Uterus (tissue), 4 donors: ENCODE measurements around the gene ALPI. TPM values are rescaled to one million over a fixed set of nuclear protein-coding genes. Genes with fewer than 3 reads are reported as not detected.

ENCODE experiments used
- DNase-seq, 2 donors: peaks; one replicate each; pipeline ENCODE4 v3.0.0-alpha.2; 2019 to 2020
- H3K27ac ChIP-seq, 2 donors: fragments of 200-600 bp; sonication (generic); 1 replicate in 1 of 2; 2 replicates in 1 of 2; pipeline ENCODE4 v1.5.1; 2016 to 2018
- H3K27me3 ChIP-seq, 2 donors: fragments of 200-600 bp; sonication (generic); one replicate each; pipeline ENCODE4 v1.5.1; 2018 to 2019; ENCODE audit warnings: control low read depth in 1 of 2
- H3K36me3 ChIP-seq, 2 donors: fragments of 200-600 bp; sonication (generic); one replicate each; pipeline ENCODE4 v1.5.1; 2019; ENCODE audit warnings: control low read depth in 1 of 2
- H3K4me1 ChIP-seq, 2 donors: fragments of 200-600 bp; sonication (generic); one replicate each; pipeline ENCODE4 v1.5.1; 2018 to 2019; ENCODE audit warnings: control low read depth in 1 of 2
- H3K4me3 ChIP-seq, 2 donors: fragments of 200-600 bp; sonication (generic); 1 replicate in 1 of 2; 2 replicates in 1 of 2; pipeline ENCODE4 v1.5.1; 2018 to 2019; ENCODE audit warnings: mild to moderate bottlenecking in 1 of 2
- H3K9me3 ChIP-seq, 2 donors: fragments of 200-600 bp; sonication (generic); one replicate each; pipeline ENCODE4 v1.5.1; 2019; ENCODE audit warnings: control low read depth in 1 of 2
- POLR2A ChIP-seq, 2 donors: fragments of 450-650 bp; IDR thresholded peaks; one replicate each; pipeline ENCODE4 v1.6.1; 2016; ENCODE audit warnings: antibody characterized with exemption in 2 of 2, mild to moderate bottlenecking in 1 of 2, moderate library complexity in 1 of 2
- intact Hi-C: fragments of 100-400 bp; cut with DNase I; formaldehyde crosslinking; loops from one replicate; pipeline ENCODE4 v1.15.1; 2023; ENCODE audit warnings: low total_unique reads
- total RNA-seq, 4 donors: library from RNA; depleted of rRNA in 3 of 4; stranded (reverse); fragments of >200 nt in 3 of 4; gene quantifications; one replicate each; pipeline versions ENCODE4 v1.1.0 to v1.2.4, GENCODE V29; 2014 to 2023
- TF ChIP-seq, protein P1 (sequence below), 4 experiments: fragments of 200-600 bp in 2 of 4; fragments of 450-650 bp in 2 of 4; sonication (generic) in 2 of 4; IDR thresholded peaks; one replicate each; pipeline ENCODE4 v1.5.1; 2016 to 2019; ENCODE audit warnings: antibody characterized with exemption in 4 of 4, mild to moderate bottlenecking in 2 of 4, moderate library complexity in 1 of 4
- donor health status: DM: yes; HTN: yes; CAD: no.

Gene ALPI
- total RNA-seq, 4 donors from 2014 or later: not detected

DNA sequence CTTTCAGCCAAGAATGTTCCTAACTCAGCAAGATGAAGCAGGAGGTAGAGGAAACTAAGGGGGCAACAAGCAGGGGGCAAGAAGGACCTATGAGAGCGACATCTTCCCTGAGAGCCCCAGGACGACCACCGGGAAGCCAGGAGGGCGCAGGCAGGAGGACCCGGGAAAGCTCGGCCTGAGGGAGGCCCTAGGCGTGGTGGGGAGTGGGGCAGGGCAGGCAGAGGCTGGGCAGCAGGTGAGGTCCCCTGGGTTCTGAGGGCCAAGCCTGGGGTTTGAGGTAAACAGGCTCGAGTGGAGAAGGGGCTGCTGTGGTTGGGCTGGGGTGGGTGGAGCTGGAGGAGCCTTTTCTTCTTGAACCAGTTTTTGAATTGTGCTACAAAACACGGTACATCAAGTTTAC is 1.3 kb upstream of the ALPI start:
- no peak for DNase-seq
- H3K27me3 ChIP-seq: no peaks in the 10 kb centered on the region
- intact Hi-C loops: no loop called here
- H3K36me3 ChIP-seq: no peaks in the 10 kb centered on the region
- no peaks in the 10 kb centered on the region for H3K4me1 ChIP-seq
- TF ChIP-seq, protein P1, sequence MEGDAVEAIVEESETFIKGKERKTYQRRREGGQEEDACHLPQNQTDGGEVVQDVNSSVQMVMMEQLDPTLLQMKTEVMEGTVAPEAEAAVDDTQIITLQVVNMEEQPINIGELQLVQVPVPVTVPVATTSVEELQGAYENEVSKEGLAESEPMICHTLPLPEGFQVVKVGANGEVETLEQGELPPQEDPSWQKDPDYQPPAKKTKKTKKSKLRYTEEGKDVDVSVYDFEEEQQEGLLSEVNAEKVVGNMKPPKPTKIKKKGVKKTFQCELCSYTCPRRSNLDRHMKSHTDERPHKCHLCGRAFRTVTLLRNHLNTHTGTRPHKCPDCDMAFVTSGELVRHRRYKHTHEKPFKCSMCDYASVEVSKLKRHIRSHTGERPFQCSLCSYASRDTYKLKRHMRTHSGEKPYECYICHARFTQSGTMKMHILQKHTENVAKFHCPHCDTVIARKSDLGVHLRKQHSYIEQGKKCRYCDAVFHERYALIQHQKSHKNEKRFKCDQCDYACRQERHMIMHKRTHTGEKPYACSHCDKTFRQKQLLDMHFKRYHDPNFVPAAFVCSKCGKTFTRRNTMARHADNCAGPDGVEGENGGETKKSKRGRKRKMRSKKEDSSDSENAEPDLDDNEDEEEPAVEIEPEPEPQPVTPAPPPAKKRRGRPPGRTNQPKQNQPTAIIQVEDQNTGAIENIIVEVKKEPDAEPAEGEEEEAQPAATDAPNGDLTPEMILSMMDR (IDR thresholded peaks at IDR 0.05): no peak
- no peak for TF ChIP-seq POLR2A (IDR thresholded peaks at IDR 0.05)
- H3K27ac ChIP-seq: no peak overlapping the region
- no peaks in the 10 kb centered on the region for H3K9me3 ChIP-seq
- H3K4me3 ChIP-seq: no peak overlapping the region

DNA sequence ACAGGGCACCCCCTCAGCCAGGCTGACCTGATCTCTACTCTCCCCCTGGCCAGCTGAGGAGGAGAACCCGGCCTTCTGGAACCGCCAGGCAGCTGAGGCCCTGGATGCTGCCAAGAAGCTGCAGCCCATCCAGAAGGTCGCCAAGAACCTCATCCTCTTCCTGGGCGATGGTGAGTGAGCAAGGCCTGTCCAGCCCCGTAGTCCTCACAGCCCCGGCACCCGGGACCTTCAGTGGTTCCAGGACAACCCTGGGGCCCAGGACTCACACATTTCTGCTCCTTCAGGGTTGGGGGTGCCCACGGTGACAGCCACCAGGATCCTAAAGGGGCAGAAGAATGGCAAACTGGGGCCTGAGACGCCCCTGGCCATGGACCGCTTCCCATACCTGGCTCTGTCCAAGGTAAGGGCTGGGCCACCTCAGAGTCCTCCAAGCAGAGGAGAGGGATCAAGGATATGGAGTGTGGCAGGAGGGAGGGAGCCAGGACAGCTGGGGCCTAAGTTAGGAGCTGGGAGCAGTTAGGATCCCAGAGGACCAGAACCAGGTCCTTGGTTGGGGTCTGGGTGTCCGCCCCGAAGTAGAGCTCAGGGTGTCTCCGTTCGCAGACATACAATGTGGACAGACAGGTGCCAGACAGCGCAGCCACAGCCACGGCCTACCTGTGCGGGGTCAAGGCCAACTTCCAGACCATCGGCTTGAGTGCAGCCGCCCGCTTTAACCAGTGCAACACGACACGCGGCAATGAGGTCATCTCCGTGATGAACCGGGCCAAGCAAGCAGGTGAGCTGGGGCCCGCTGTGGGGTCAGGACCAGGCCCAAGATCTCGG is 555 bp downstream of the ALPI start:
- intact Hi-C loops: no loop called here
- Histone ChIP-seq H3K27me3 (no peaks in the 10 kb centered on the region), H3K4me1 (no peaks in the 10 kb centered on the region), H3K4me3 (no peak overlapping the region), H3K9me3 (no peaks in the 10 kb centered on the region), H3K36me3 (no peaks in the 10 kb centered on the region), H3K27ac (no peak overlapping the region)
- DNase-seq: no peak
- TF ChIP-seq POLR2A (IDR thresholded peaks at IDR 0.05): no peak
- TF ChIP-seq, protein P1 (IDR thresholded peaks at IDR 0.05): no peak

DNA sequence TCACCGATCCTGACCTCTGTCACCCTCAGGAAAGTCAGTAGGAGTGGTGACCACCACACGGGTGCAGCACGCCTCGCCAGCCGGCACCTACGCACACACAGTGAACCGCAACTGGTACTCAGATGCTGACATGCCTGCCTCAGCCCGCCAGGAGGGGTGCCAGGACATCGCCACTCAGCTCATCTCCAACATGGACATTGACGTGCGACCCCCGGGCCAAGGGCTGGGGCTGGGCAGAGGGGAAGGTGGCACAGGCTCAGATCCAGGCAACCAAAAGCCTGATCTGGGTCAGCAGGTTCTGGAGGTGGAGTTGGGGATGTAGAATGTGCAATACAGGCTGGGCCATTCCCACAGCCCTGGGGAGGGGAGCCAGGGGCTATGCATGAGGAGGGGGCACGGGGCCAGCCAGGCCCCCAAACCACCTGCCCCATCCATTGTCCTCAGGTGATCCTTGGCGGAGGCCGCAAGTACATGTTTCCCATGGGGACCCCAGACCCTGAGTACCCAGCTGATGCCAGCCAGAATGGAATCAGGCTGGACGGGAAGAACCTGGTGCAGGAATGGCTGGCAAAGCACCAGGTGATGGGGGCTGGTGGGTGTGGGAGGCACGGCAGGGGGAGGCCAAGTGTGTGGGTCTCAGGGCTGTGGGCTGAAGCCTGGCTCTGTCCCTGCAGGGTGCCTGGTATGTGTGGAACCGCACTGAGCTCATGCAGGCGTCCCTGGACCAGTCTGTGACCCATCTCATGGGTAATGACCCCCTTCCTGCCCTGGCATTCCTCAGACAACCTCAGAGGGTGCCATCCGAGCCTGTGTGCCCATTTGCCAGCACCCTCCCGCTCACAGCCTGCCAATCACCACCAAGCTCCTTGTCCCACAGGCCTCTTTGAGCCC is 1.4 kb downstream of the ALPI start:
- H3K9me3 ChIP-seq: no peaks in the 10 kb centered on the region
- DNase-seq: no peak
- no peak for TF ChIP-seq POLR2A (IDR thresholded peaks at IDR 0.05)
- TF ChIP-seq, protein P1 (IDR thresholded peaks at IDR 0.05): no peak
- H3K4me3 ChIP-seq: no peak overlapping the region
- no peaks in the 10 kb centered on the region for H3K27me3 ChIP-seq
- H3K4me1 ChIP-seq: no peaks in the 10 kb centered on the region
- intact Hi-C loops: no loop called here
- H3K36me3 ChIP-seq: no peaks in the 10 kb centered on the region
- H3K27ac ChIP-seq: no peak overlapping the region

DNA sequence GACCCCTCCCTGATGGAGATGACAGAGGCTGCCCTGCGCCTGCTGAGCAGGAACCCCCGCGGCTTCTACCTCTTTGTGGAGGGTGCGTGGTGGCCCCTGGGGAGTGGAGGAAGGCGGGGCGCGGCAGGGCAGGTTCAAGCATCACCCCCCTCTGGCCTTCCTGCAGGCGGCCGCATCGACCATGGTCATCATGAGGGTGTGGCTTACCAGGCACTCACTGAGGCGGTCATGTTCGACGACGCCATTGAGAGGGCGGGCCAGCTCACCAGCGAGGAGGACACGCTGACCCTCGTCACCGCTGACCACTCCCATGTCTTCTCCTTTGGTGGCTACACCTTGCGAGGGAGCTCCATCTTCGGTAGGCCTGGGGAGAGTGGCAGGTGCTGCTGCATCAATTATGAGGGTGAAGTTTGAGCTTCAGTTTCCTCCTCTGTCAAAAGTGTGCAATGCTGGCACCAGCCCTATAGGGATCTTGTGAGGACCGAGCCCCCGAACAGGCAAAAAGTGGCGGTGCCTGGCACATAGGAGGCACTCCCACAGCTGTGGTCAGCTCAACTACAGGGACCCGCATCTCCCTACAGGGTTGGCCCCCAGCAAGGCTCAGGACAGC is 2.2 kb downstream of the ALPI start:
- Histone ChIP-seq H3K4me1 (no peaks in the 10 kb centered on the region), H3K36me3 (no peaks in the 10 kb centered on the region), H3K9me3 (no peaks in the 10 kb centered on the region), H3K4me3 (no peak overlapping the region), H3K27me3 (no peaks in the 10 kb centered on the region), H3K27ac (no peak overlapping the region)
- intact Hi-C loops: no loop called here
- TF ChIP-seq POLR2A (IDR thresholded peaks at IDR 0.05): no peak
- TF ChIP-seq, protein P1 (IDR thresholded peaks at IDR 0.05): no peak
- no peak for DNase-seq
